ENCODE results near the gene GPR83. TPM values are rescaled to one million over a fixed set of nuclear protein-coding genes. Genes with fewer than 3 reads are reported as not detected.
"Not testable (repeated sequence)": the region's sequence is repeated elsewhere in the genome, so short reads cannot be mapped to it uniquely, and the experiment has no call there.

Gene GPR83
- total RNA-seq, 1 experiment from 2014 or later: 0.06 TPM

- no TSS peak for BruUV-seq (replicated peaks)
- intact Hi-C loops (cut with micrococcal nuclease; ENCODE audit: unreplicated experiment): no loop called here
- Histone ChIP-seq H3K4me1 (ENCODE audit: insufficient read depth, low read length, poor library complexity, severe bottlenecking) (peaks cover 8% of the 10 kb centered on the region), H3K9me3 (ENCODE audit: low read depth, low read length, poor library complexity, severe bottlenecking) (no peaks in the 10 kb centered on the region), H3K27me3 (replicated peaks; ENCODE audit: insufficient read depth, low read depth, low read length, poor library complexity) (peaks cover 35% of the 10 kb centered on the region), H3K27ac (ENCODE audit: low read depth, low read length, poor library complexity, severe bottlenecking) (no peak overlapping the region), H3K4me3 (ENCODE audit: low read depth, low read length, poor library complexity, severe bottlenecking) (no peak overlapping the region), H3K36me3 (ENCODE audit: insufficient read depth, low read length, poor library complexity, severe bottlenecking) (no peaks in the 10 kb centered on the region)
- CTCF ChIA-PET: no interaction called here
- POLR2A ChIA-PET (ENCODE audit: low non-redundant PET): no interaction called here
- no peak for DNase-seq (ENCODE audit: low spot score)
- TF ChIP-seq CTCF (conservative IDR thresholded peaks at IDR 0.05; ENCODE audit: low read depth, low read length) (no peak), EZH2 (IDR thresholded peaks at IDR 0.05; ENCODE audit: borderline replicate concordance, low read depth, low read length, poor library complexity, severe bottlenecking) (no peak)
Observed at GRCh38 chr11:94396282-94396681, 4.9 kb downstream of the GPR83 start.

- H3K27ac ChIP-seq (ENCODE audit: low read depth, low read length, poor library complexity, severe bottlenecking); CTCF ChIA-PET: not testable (repeated sequence)
Observed at GRCh38 chr11:94391937-94392336, 9.3 kb downstream of the GPR83 start.

GRCh38 chr11:94379613-94380012, 21.6 kb downstream of the GPR83 start:
- no peaks in the 10 kb centered on the region for H3K4me1 ChIP-seq (ENCODE audit: insufficient read depth, low read length, poor library complexity, severe bottlenecking)
- H3K27me3 ChIP-seq (replicated peaks; ENCODE audit: insufficient read depth, low read depth, low read length, poor library complexity): peaks cover 8% of the 10 kb centered on the region
- no peak for DNase-seq (ENCODE audit: low spot score)
- TF ChIP-seq CTCF (conservative IDR thresholded peaks at IDR 0.05; ENCODE audit: low read depth, low read length): no peak
- no peak for TF ChIP-seq EZH2 (IDR thresholded peaks at IDR 0.05; ENCODE audit: borderline replicate concordance, low read depth, low read length, poor library complexity, severe bottlenecking)
- no peak overlapping the region for H3K4me3 ChIP-seq (ENCODE audit: low read depth, low read length, poor library complexity, severe bottlenecking)
- H3K27ac ChIP-seq (ENCODE audit: low read depth, low read length, poor library complexity, severe bottlenecking): no peak overlapping the region
- no TSS peak for BruUV-seq (replicated peaks)
- intact Hi-C loops (cut with micrococcal nuclease; ENCODE audit: unreplicated experiment): no loop called here
- POLR2A ChIA-PET (ENCODE audit: low non-redundant PET): no interaction called here
- no peaks in the 10 kb centered on the region for H3K36me3 ChIP-seq (ENCODE audit: insufficient read depth, low read length, poor library complexity, severe bottlenecking)
- CTCF ChIA-PET: no interaction called here
- H3K9me3 ChIP-seq (ENCODE audit: low read depth, low read length, poor library complexity, severe bottlenecking): no peaks in the 10 kb centered on the region

More at GRCh38 chr11:94391937-94392336, 9.3 kb downstream of the GPR83 start:
- H3K27me3 ChIP-seq (replicated peaks; ENCODE audit: insufficient read depth, low read depth, low read length, poor library complexity); DNase-seq (ENCODE audit: low spot score); POLR2A ChIA-PET (ENCODE audit: low non-redundant PET); intact Hi-C loops (cut with micrococcal nuclease; ENCODE audit: unreplicated experiment); H3K9me3 ChIP-seq (ENCODE audit: low read depth, low read length, poor library complexity, severe bottlenecking); H3K4me1 ChIP-seq (ENCODE audit: insufficient read depth, low read length, poor library complexity, severe bottlenecking); BruUV-seq (replicated peaks); H3K4me3 ChIP-seq (ENCODE audit: low read depth, low read length, poor library complexity, severe bottlenecking); H3K36me3 ChIP-seq (ENCODE audit: insufficient read depth, low read length, poor library complexity, severe bottlenecking): not testable (repeated sequence)

GRCh38 chr11:94376841-94377240, 24.4 kb downstream of the GPR83 start:
- Histone ChIP-seq H3K36me3 (ENCODE audit: insufficient read depth, low read length, poor library complexity, severe bottlenecking) (no peaks in the 10 kb centered on the region), H3K4me1 (ENCODE audit: insufficient read depth, low read length, poor library complexity, severe bottlenecking) (no peaks in the 10 kb centered on the region), H3K4me3 (ENCODE audit: low read depth, low read length, poor library complexity, severe bottlenecking) (no peak overlapping the region), H3K27ac (ENCODE audit: low read depth, low read length, poor library complexity, severe bottlenecking) (no peak overlapping the region), H3K9me3 (ENCODE audit: low read depth, low read length, poor library complexity, severe bottlenecking) (no peaks in the 10 kb centered on the region), H3K27me3 (replicated peaks; ENCODE audit: insufficient read depth, low read depth, low read length, poor library complexity) (peaks cover 8% of the 10 kb centered on the region)
- ChIA-PET POLR2A (ENCODE audit: low non-redundant PET) (no interaction called here), CTCF (no interaction called here)
- DNase-seq (ENCODE audit: low spot score): no peak
- TF ChIP-seq CTCF (conservative IDR thresholded peaks at IDR 0.05; ENCODE audit: low read depth, low read length) (no peak), EZH2 (IDR thresholded peaks at IDR 0.05; ENCODE audit: borderline replicate concordance, low read depth, low read length, poor library complexity, severe bottlenecking) (no peak)
- intact Hi-C loops (cut with micrococcal nuclease; ENCODE audit: unreplicated experiment): no loop called here
- no TSS peak for BruUV-seq (replicated peaks)

GRCh38 chr11:94370576-94370975, 30.6 kb downstream of the GPR83 start:
- POLR2A ChIA-PET (ENCODE audit: low non-redundant PET); H3K4me3 ChIP-seq (ENCODE audit: low read depth, low read length, poor library complexity, severe bottlenecking); BruUV-seq (replicated peaks); CTCF ChIA-PET; H3K4me1 ChIP-seq (ENCODE audit: insufficient read depth, low read length, poor library complexity, severe bottlenecking); H3K27ac ChIP-seq (ENCODE audit: low read depth, low read length, poor library complexity, severe bottlenecking); H3K9me3 ChIP-seq (ENCODE audit: low read depth, low read length, poor library complexity, severe bottlenecking); H3K36me3 ChIP-seq (ENCODE audit: insufficient read depth, low read length, poor library complexity, severe bottlenecking); DNase-seq (ENCODE audit: low spot score); intact Hi-C loops (cut with micrococcal nuclease; ENCODE audit: unreplicated experiment); H3K27me3 ChIP-seq (replicated peaks; ENCODE audit: insufficient read depth, low read depth, low read length, poor library complexity): not testable (repeated sequence)

All from A673 (cell line).